NCI-H2107 treated with DMSO at 0.1 percent for 48 hours (cell line): ENCODE data around the gene NRARP.
"Not testable (repeated sequence)": the region's sequence is repeated elsewhere in the genome, so short reads cannot be mapped to it uniquely, and the experiment has no call there.

Experiments
- DNase-seq: peaks from one replicate; lab custom pipeline; 2025; ENCODE audit not compliant: unreplicated experiment; lab: John Stamatoyannopoulos, UW

The NRARP gene

GRCh38 chr9:137302118-137302448, at the start of gene NRARP:
TSS of gene NRARP (minus strand) at chr9:137302271. CDS start at chr9:137301928, 343 bp downstream.
- DNase-seq = peak; percentile 33

- DNase-seq = no peak
Observed at GRCh38 chr9:137350696-137351584, 48.9 kb upstream of the NRARP start.

- no peak for DNase-seq
Observed at GRCh38 chr9:137349471-137350033, 47.5 kb upstream of the NRARP start.

GRCh38 chr9:137348769-137349470, 46.8 kb upstream of the NRARP start:
- DNase-seq = no peak

GRCh38 chr9:137347928-137348327, 45.9 kb upstream of the NRARP start:
- DNase-seq = no peak

GRCh38 chr9:137342482-137342881, 40.4 kb upstream of the NRARP start:
- no peak for DNase-seq

- no peak for DNase-seq
Observed at GRCh38 chr9:137341227-137341626, 39.2 kb upstream of the NRARP start.

- DNase-seq = not testable (repeated sequence)
Observed at GRCh38 chr9:137339908-137340462, 37.9 kb upstream of the NRARP start.

GRCh38 chr9:137339045-137339907, 37.2 kb upstream of the NRARP start:
- no peak for DNase-seq

- no peak for DNase-seq
Observed at GRCh38 chr9:137336735-137337134, 34.7 kb upstream of the NRARP start.

- no peak for DNase-seq
Observed at GRCh38 chr9:137333016-137333671, 31.1 kb upstream of the NRARP start.

GRCh38 chr9:137331929-137332328, 29.9 kb upstream of the NRARP start:
- DNase-seq = no peak

- DNase-seq = no peak
Observed at GRCh38 chr9:137330689-137331088, 28.6 kb upstream of the NRARP start.

- DNase-seq = not testable (repeated sequence)
Observed at GRCh38 chr9:137329590-137329989, 27.5 kb upstream of the NRARP start.

GRCh38 chr9:137327641-137328550, 25.8 kb upstream of the NRARP start:
- DNase-seq = not testable (repeated sequence)

- DNase-seq = no peak
Observed at GRCh38 chr9:137326445-137327065, 24.5 kb upstream of the NRARP start.

- no peak for DNase-seq
Observed at GRCh38 chr9:137325799-137326198, 23.7 kb upstream of the NRARP start.

GRCh38 chr9:137325124-137325523, 23.1 kb upstream of the NRARP start:
- DNase-seq = no peak
